Astrocyte of the spinal cord (primary cell): ENCODE results near the gene HOXB9.

Source experiments
- DNase-seq: peaks from one replicate; pipeline ENCODE4 v3.0.0; 2011; ENCODE audit warnings: low read depth, low spot score
- H3K4me3 ChIP-seq: 2 replicates; pipeline ENCODE4 v1.5.1; 2011; ENCODE audit warnings: low read depth, mild to moderate bottlenecking, low read length, moderate library complexity
- in situ Hi-C: cut with HindIII; loops from 2 replicates; pipeline ENCODE4 v1.10.0; 2017; ENCODE audit warnings: low sequenced_read_pairs
- TF ChIP-seq, protein P1 (sequence below): IDR thresholded peaks from 2 replicates; pipeline ENCODE4 v1.5.1; 2012; ENCODE audit warnings: low read depth, mild to moderate bottlenecking, low read length, inconsistent platforms

Gene HOXB9

DNA sequence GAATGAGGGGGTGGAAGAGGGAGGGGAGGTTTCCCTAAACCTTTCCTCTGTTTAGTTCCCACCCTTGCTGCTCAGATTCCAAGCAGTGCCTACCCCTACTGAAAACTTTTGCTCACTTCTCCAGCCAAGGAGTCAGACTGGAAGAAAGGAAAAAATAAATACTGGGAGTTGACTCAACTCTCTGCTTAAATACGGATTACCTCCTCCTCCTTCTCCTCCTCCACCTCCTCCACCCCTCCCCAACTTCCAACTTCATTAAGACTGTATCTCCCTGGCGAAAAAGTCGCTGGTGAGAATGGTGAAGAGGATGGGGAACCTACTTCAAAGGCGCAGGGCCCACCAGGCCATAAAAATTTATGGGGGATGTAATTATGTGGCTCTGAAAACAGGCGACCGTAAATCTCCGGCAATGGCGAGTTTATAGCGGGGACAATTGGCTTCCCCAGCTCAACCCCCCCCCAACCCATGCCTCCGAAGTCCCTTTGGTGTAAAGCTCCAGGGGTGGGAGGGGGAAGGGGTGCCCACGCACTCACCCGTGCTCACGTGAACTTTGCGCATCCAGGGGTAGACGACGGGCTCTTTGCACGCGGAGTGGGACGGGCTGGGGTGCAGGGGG lies 48.7 kb downstream of the HOXB9 start:
- no peak for DNase-seq
- in situ Hi-C loops = no loop called here
- peak overlapping the region; percentile 77 for H3K4me3 ChIP-seq

DNA sequence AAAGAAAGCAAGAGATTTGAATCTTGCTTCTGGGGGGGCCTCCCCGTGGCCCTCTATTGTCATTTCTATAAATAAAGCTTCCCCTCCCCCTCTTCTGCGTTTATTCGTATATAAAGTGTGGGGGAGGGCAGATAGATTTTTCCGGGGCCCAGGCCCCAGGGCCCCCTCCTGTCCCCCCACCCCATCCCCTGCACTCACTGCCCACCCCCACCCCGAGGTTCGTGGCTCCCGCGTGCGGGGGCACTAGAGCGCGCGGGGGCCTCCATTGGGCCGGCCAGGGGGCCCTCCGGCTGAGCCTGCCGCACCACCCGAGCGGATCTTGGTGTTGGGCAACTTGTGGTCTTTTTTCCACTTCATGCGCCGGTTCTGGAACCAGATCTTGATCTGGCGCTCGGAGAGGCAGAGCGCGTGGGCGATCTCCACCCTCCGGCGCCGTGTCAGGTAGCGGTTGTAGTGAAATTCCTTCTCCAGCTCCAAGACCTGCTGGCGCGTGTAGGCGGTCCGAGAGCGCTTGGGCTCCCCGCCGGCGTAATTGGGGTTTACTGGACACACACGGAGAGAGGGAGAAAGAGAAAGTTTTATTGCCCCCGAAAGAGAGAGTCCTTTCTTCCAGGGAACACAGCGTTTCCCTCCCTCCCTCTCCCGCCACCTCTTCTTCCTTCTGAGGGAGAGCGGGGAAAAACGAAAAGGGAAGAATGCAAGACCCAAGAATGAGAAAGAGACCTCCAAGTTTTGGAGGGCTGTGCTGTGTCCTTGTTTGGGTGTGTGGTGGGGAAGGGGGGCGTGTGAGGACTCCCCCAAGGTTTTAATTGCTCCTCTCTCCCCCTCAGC lies 49.5 kb downstream of the HOXB9 start:
- DNase-seq = peak; percentile 68
- in situ Hi-C loops = no loop called here
- TF ChIP-seq, protein P1, sequence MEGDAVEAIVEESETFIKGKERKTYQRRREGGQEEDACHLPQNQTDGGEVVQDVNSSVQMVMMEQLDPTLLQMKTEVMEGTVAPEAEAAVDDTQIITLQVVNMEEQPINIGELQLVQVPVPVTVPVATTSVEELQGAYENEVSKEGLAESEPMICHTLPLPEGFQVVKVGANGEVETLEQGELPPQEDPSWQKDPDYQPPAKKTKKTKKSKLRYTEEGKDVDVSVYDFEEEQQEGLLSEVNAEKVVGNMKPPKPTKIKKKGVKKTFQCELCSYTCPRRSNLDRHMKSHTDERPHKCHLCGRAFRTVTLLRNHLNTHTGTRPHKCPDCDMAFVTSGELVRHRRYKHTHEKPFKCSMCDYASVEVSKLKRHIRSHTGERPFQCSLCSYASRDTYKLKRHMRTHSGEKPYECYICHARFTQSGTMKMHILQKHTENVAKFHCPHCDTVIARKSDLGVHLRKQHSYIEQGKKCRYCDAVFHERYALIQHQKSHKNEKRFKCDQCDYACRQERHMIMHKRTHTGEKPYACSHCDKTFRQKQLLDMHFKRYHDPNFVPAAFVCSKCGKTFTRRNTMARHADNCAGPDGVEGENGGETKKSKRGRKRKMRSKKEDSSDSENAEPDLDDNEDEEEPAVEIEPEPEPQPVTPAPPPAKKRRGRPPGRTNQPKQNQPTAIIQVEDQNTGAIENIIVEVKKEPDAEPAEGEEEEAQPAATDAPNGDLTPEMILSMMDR = no peak
- H3K4me3 ChIP-seq = peak overlapping the region; percentile 77

More for the DNA sequence above, 48.7 kb downstream of the HOXB9 start:
- TF ChIP-seq, protein P1 = no peak

DNA sequence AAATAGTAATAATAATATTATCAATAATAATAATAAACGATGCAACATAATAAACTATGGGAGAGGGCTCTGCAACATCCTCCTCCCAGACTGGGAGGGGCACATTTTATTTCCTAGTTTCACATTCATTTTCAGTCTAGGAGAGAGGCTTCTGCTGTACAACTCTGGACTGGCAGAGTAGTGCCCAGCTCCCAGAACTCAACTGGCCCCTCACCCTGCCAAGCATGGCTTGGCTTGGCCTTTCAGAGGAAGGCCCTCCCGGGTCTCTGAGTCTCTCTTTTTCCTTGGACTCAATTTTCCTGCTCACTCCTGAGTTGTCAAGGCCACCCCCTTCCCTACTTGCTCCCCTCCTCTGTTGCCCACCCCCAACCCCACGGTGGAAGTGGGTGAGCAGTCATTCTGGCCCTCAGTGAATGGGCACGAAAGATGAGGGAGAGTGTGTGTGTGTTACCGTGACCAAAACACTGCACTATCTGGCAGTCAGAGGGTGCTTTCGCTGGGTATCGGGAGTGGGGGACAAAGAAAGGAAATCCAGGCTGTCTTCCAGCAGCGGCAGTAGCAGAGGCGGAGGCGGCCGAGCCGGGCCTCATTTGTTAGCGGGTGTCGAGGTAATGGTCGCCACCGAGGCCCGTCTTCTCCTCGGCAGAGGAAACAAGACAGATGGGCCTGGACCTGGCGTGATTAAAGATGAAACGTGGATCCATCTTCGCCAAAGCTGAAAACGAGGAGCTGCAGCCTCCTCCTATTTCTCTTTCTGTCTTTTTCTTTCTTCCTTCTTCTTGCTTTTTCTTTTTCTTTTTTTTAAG lies 50.3 kb downstream of the HOXB9 start:
- peak; percentile 67 for DNase-seq
- H3K4me3 ChIP-seq = peak overlapping the region; percentile 77
- in situ Hi-C loops = no loop called here
- TF ChIP-seq, protein P1 = no peak

DNA sequence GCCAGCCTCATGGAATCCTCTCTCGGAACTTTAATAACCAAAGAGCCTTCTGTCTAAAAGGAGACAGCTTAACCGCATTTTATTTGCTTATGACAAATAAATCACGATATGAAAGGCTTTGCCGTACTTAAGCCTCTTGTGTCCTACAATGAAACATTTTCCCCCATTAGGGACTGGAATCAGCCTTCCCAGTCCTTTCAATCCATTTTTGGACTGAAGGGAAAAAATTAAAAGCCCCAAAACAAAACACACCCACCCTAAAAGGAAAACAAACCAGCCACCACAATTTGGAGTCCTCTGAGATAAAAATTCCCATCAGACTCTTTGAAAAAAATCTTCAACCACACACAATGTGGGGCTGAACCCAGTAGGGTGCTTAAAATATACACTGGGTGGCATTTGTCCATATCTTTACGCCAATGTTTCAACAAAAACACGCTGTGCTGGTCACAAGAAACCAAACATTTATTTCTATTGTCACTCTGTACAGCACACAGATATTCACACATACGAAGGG lies 51.0 kb downstream of the HOXB9 start:
- in situ Hi-C loops = no loop called here

DNA sequence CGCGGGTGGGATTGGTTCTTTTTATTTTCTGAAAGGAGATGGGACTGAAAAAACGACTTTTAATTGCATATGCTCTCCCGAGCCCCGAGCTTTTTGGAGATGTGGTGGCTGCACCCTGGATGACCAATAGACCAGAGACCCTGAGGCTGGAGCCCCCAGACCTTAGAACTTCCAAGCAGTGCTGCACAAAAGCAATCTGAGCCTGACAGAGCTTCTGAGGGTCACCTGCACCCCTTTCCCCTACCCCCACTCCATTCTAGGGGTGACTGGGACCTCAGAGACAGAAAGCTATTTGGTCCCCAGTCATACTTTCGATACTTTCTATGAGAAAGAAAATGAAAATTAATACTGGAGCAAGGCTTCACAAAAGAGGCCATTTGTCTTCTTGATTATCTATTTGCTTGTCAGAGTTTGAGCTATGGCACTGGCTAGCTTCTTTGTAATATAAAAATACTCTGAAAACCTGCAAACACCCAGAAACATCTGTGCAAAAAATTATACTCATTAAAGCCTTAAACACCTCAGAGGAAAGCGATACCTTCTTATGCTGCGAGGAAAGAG lies 51.6 kb downstream of the HOXB9 start:
- in situ Hi-C loops = no loop called here
- TF ChIP-seq, protein P1 = no peak
- H3K4me3 ChIP-seq = peak overlapping the region; percentile 77
- no peak for DNase-seq

More for the DNA sequence above, 51.0 kb downstream of the HOXB9 start:
- peak; percentile 89 for DNase-seq
- H3K4me3 ChIP-seq = peak overlapping the region; percentile 77
- TF ChIP-seq, protein P1 = no peak
